C1 segment of cervical spinal cord (tissue), 14 donors: ENCODE measurements around the gene SAMD11.

Experiments used
- DNase-seq, 14 donors: peaks; one replicate each; lab custom pipeline; 2025; lab: John Stamatoyannopoulos, UW

SAMD11 gene

DNA sequence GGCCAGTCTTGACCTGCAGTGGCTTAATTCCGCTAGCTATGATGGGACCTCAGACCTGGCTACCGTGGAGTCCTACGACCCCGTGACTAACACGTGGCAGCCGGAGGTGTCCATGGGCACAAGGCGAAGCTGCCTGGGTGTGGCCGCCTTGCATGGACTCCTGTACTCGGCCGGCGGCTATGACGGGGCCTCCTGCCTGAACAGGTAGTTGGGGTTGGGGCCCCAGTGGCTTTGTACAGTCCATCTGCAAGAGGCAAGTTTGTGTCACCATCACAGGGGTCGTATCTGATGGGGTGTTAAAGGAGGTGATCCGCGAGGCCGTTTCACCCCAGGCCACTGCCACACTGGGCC is 39.6 kb downstream of the SAMD11 start:
- DNase-seq: no peak

DNA sequence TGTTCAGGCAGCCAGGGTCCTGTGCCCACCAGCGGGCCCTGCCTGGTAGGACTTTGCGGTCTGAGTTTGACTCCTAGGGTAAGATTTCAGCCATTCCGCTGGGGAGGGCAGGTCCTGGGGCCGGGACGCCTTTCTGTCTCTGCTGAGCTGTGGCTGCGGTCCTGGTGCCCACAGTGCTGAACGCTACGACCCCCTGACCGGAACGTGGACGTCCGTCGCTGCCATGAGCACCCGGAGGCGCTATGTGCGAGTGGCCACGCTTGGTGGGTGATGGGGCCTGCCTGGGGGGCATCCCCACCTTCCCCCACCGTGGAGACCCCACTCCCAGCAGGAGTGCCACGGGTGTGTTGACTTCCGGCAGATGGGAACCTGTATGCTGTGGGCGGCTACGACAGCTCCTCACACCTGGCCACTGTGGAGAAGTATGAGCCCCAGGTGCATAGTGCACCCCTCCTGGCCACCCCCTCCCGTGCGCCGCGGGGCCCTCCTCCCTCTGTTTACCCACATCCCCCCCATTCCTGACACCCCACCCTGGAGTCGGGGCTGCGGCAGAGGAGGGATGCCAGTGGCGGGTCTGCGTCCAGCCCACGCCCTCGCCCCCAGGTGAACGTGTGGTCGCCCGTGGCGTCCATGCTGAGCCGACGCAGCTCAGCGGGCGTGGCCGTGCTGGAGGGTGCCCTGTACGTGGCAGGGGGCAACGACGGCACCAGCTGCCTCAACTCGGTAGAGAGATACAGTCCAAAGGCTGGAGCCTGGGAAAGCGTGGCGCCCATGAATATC is 40.2 kb downstream of the SAMD11 start:
- DNase-seq: no peak

DNA sequence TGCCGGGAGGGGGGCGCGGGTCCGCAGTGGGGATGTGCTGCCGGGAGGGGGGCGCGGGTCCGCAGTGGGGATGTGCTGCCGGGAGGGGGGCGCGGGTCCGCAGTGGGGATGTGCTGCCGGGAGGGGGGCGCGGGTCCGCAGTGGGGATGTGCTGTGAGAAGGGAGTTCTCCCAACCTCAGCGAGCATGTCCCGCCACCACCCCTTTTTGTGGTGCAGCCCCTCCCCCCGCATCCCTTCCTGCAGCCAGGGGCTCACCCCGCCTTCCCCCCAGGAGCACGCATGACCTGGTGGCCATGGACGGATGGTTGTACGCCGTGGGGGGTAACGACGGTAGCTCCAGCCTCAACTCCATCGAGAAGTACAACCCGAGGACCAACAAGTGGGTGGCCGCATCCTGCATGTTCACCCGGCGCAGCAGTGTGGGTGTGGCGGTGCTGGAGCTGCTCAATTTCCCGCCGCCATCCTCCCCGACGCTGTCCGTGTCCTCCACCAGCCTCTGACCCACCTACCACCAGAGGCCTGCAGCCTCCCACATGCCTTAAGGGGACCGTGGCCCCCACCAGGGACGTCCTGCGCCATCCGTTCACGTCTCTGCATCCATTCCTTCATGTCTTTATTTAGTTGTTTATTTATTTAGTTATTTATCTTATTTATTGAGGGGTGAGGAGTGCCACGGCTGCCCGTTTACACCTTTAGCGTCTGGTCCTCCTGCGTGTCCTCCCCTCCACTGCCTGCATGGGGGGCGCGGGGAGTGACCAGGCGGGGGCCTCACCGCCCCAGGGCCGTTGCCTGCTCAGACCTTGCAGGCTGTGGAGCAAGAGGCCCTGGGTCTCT is 41.2 kb downstream of the SAMD11 start:
- no peak for DNase-seq

DNA sequence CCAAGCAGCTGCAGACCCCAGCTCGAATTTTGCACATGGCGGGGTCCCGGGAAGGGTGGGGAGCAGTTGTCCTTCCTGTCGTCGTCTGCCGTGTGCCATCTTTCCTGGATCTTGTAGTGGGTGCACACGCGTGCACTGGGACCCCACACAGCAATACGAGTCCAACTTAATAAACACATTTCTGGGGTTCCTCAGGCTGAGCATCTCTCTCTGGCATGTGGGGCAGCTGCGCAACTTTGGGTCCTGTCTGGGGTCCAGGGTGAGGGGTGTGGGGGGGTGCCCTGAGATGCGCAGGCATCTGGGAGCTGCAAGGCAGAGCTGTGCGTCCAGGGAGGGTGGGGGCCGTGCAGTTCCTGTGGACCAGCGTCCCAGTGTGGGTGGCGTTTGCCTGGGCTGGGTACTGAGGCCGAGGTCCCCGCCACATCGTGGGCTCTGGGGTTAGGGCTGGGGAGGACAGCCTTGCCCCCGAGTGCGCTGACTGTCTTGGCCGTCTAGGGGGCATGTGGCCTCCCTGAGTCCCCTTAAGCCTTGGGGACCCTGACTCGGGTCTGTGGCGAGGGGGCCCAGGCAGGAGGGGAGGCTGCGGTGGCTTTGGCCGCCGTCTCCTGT is 41.9 kb downstream of the SAMD11 start:
- DNase-seq: no peak

DNA sequence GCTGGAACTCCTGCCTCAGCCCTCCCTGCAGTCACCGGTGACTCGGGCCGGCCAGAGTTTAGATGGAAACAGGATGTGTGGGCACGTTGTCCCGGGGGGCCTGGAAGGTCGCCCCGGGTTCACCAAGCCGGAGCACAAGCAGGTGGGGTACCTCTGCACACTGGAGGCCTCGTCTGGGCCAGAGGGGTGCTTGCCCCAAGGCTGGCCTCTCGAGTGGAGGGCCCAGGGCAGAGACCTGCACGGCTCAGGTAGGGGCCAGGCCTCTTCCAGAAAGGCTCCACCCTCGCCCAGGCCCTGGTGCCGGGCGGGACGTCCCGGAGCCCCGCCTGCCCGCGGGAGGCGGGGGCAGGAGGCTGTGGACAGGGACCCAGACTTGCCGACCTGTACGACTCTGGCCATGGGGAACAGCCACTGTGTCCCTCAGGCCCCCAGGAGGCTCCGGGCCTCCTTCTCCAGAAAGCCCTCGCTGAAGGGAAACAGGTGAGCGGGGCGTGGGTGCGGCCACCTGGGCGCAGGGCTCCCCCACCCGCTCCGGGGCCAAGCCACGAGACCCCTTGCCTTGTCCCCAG is 42.5 kb downstream of the SAMD11 start, which contains the start of gene PLEKHN1:
TSS of gene PLEKHN1 (plus strand) at position 348 of the 569 bp plus-strand sequence. CDS start at position 398, 50 bp downstream.
- DNase-seq: no peak

DNA sequence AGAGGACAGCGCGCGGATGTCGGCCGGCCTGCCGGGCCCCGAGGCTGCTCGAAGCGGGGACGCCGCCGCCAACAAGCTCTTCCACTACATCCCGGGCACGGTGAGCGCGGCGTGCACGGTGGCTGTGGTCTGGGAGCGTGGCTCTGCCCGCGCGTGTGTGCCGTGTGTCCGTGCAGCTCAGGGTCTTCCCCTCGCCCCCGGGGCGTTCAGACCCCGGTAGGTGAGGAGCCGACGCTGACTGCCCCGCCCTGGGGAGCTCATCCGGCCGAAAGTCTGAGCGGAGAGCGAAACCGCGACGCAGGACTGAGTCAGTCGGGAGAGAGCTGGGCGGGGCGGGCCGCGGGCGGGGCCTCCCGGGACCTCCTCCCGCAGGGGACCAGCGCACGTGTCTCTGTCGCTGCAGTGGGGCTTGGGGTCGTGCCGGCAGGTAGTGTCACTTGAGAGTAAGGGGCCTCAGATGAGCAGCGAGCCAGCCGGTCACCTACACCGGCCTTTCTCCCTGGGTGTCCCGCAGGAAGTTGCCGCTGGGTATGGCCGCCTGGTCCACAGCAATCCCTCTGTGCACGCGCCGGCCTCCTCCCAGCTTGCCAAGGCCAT is 43.1 kb downstream of the SAMD11 start:
- DNase-seq: no peak

DNA sequence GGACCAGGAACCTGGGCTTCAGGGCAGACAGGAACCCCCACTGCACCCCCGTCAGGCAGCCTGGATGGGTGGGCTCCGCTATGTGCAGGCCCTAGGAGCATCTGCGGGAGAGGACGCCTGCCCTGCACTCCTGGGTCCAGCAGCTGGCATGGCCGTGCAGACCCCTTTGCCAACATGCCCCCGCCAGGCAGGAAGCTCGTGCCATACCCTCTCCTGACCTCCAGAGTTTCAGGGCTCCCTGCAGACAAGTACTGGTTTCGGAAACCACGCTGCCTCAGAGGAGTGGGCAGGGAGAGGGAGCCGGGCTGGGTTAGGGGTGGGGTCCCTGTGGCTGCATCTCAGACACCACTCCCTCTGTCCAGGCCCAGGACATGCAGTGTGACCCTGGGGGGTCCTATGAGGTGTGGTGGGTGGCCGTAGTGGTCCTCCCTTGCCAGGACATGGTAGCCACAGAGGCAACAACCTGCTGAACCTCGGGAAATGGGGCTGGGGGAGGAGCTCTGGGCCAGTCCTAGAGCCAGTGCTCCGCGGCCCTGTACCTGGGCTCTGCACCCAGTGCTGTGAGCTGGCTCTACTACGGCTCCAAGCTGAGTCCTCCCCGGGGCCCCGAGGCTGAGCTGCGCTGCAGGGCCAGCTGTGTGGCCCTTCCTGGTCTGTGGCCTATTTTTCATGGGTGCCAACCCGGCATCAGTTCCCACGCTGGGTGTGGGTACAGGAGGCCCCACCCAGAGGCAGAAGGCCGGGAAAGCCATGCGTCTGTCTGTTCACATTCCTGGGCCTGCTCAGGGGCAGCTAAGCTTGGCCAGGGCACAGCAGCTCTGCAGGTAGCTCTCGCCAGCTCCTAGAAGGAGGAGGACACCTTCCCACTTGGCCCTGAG is 44.0 kb downstream of the SAMD11 start:
- DNase-seq: no peak

DNA sequence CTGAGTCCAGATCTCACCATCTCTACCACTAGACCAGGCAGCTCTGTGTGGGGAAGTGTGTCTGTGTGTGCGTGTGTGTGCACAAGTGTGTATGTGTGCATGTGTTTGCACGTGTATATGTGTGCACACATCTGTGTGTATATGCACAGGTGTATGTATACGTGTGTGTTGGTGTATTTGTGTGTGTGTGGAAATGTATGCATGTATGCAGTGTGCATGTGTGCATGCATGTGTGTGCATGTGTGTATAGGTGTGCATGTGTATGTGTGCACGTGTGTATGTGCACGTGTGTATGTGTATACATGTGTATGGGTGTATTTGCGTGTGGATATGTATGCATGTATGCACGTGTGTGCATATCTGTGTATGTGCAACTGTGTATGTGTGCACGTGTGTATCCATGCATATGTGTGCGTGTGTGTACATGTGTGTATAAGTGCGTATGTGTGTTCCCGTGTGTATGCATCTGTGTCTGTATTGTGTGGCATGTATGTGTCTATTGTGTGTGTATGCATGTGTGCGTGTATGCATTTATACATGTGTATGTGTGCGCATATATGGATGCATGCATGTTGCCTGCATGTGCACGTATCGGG is 45.6 kb downstream of the SAMD11 start:
- DNase-seq: no peak

DNA sequence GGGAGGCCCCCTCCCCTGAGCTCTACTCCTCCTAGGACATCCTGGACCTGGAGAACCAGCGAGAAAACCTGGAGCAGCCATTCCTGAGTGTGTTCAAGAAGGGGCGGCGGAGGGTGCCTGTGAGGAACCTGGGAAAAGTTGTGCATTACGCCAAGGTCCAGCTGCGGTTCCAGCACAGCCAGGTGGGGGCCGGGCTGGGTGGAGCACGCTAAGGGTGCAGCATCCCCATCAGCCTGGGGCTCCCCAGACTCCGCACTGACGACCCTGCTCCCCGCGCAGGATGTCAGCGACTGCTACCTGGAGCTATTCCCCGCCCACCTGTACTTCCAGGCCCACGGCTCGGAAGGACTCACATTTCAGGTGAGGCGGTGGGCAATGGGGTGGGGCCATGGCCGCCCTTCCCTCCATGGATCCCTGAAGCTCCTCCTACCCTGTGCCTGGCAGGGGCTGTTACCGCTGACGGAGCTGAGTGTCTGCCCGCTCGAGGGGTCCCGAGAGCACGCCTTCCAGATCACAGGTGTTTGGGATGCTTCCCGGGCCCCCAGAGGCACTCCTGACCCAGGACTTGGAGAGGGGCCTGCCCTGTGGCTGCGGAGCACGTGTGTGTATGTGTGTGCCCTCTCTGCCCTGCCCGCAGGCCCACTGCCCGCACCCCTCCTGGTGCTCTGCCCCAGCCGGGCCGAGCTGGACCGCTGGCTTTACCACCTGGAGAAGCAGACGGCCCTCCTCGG is 46.7 kb downstream of the SAMD11 start:
- DNase-seq: no peak

DNA sequence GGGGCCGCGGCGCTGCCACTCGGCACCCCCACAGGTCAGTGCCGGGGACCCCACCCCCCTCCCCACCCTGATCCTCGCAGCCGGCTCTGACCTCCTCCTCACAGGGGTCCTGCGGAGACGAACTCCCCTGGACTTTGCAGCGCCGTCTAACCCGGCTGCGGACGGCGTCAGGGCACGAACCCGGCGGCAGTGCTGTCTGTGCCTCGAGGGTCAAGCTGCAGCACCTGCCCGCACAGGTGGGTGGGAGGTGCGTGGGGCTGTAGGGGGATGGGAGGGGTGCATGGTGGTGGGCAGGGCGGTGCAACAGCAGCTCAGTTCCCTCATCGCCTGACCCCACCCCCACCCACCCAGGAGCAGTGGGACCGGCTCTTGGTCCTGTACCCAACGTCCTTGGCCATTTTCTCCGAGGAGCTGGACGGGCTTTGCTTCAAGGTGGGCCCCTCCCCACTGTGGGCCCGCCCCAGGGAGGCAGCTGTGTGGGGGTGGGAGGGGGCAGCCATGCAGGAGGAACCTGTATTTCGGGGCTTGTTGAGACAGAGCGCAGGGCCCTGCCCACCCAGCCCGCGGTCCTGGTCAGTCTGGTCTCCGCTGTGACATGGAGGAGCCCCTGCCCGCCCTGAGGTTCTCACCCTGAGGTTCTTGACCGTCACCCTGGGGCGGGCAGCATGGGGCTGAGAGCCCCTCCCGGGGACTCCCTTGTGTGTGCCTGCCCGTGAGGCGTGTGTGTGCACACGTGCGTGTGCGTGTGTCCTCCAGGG is 47.4 kb downstream of the SAMD11 start:
- DNase-seq: no peak

DNA sequence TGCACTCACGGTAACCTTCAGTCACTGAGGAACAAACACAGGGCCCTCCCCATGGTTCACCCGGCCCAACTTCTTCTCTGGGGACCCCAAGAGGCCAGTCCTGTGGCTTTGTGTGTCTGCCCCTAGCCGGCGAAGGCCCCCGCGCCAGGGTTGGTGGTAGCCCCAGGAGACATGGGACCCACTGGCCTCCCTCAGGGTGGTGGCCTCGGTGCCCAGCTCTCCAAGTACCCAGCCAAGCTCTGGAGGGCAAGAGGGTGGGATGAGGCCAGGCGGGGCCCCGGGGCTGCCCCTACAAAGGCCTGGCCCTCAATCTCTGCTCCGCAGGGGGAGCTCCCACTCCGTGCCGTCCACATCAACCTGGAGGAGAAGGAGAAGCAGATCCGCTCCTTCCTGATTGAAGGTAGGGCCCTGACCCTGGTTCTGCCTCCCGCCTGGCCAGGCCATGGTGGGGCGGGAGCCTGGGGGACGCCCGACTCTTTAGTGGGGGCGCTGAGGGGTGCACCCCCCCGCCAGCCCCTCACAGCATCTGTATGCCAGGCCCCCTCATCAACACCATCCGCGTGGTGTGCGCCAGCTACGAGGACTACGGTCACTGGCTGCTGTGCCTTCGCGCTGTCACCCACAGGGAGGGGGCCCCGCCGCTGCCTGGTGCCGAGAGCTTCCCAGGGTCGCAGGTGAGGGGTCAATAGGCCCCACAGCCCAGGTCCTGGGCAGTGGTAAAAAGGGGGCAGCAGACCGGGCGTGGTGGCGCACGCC is 48.2 kb downstream of the SAMD11 start:
- no peak for DNase-seq

DNA sequence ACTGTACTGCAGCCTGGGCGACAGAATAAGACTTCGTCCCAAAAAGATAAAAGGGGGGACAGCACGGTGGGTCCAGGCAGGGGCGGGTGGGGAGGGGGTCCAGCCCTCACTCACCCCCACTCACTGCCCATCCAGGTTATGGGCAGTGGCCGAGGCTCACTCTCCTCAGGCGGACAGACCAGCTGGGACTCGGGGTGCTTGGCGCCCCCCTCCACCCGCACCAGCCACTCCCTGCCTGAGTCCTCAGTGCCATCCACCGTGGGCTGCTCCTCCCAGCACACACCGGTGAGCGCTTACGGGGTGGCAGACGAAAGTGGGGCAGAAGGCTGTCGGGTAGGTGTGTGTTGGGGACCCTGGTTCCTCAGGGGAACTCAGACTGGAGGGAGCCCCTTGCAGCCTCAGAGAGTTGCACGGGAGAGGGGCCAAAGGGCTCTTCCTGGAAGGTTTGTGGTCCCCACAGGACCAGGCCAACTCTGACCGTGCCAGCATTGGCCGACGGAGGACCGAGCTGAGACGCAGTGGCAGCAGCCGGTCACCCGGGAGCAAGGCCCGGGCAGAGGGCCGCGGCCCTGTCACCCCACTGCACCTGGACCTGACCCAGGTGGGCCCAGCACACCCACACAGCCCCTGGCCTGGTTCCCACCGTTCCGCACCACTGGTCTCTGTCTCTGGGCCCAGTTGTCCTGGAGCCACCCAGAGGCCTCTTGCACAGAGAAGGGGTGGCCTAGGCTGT is 49.2 kb downstream of the SAMD11 start:
- no peak for DNase-seq

DNA sequence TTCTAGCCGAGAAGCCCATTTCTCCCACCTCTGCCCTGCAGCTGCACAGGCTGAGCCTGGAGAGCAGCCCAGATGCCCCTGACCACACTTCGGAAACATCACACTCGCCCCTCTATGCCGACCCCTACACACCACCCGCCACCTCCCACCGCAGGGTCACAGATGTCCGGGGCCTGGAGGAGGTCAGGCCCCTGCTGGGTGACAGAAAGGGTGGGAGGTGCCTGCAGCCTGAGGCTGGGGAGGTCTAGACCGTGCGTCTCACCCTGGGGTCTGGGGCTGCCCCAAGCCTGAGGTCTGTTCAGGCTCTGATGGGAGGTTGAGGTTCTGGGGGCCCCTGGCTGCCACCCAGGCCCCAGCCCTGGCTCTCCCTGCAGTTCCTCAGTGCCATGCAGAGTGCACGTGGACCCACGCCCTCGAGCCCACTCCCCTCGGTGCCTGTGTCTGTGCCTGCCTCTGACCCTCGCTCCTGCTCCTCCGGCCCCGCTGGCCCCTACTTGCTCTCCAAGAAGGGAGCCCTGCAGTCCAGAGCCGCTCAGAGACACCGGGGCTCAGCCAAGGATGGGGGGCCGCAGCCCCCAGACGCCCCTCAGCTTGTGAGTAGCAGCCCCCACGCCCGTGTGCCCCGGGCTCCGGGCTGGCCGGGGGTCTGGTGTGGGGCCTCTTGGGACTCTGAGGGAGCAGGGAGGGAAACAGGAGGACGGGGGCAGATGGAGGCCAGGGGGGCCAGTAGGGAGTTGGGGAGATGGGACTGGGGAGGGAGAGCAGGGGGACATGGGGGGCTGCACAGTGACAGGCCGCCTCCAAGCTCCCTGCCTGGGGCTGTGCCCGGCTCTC is 50.0 kb downstream of the SAMD11 start:
- no peak for DNase-seq

DNA sequence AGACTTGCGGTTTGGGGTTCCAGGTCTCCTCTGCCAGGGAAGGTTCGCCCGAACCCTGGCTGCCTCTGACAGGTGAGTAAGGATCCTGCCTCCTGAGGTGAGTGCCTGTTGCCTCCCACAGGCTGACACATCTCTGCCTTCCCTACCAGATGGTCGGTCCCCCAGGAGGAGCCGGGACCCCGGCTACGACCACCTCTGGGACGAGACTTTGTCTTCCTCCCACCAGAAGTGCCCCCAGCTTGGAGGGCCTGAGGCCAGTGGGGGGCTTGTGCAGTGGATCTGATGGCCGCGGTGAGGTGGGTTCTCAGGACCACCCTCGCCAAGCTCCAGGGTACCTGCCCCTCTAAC is 50.5 kb downstream of the SAMD11 start:
- DNase-seq: no peak

DNA sequence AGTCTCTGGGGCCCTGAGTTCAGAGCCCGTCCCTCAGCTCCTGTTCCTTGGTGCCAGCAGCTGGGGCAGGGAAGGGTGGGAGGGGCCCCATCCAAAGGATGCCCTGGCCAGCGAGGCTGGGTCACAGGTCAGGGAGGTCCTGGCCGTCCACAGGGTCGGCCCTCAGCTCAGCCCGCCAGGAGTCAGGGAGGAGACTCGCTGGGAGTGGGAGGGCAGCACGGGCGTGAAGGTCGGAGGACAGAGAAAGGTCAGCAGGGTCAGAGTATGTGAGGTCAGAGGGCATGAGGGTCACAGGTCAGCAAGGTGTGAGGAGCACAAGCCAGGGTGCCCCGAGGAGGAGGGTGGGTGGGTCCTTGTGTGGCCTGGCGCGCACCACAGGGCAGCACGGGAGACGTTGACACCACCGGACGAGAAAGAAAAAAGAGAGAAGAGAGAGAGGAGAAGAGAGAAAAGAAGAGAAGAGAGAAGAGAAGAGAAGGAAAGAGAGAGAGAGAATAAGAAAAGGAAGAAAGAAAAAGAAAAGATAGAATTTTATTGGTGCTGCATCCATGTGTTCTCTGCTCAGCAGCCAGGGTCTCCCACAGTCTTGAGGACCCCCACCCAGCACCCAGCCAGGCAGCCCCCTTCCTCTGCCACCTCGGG is 51.1 kb downstream of the SAMD11 start:
- DNase-seq: no peak

DNA sequence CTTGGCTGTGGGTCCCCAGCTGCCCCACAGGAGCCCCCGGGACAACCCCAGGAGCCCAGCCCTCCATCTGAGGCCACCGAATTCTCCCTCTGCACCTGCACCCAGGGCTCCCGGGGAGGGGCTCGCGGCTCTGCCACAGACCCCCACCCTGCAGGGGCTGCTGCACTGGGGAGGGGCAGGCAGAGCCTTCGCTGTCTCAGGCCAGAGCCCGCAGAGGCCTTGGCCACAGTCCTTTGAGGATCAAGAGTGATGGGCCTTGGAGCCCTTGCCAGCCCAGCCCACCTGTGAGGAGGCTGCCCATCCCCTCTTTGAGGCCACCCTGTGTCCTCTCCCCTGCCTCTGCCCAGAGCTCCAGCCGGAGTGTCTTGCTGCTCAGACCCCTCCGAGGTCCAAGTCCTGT is 51.6 kb downstream of the SAMD11 start:
- no peak for DNase-seq
